ENCODE measurements around the gene UBR4.

Gene UBR4

DNA sequence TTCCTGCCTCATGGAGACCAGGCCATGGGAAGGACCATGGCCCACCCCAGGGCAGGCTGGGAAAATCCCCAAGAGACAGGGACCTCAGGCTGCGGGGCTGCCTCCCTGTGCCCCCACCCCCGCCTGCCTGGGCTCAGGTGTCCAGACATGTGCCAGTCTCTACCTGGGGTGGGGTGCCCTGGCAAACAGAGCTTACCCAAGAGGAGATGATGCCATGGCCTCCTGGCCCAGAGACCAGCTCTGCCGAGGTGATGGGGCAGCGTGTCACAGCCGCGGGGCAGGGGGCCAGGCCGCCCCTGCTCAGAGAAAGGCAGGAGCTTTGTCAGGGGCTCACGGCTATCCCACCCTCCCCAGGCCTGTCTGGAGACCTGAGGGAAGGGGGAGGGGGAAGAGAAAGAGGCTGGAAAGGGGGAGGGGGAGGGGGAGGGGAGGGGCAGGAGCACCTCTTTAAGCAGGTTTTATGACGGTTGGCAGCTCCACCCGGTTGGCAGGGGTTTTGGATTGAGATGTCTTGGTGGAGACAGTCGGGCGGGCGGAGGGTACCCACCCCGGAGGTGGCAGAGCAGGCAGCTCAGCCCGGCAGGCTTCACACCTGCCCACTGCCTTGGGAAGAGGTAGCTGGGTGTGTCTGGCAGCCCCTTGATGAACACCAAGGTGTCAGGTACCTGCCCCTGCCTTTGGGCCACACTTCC lies 152.1 kb downstream of the UBR4 start:
- Histone ChIP-seq H3K9me3 (replicated peaks; ENCODE audit: insufficient read depth, low read length) (no peaks in the 10 kb centered on the region), H2AFZ (ENCODE audit: low read length) (no peak overlapping the region), H3F3A (ENCODE audit: insufficient read depth, low read length) (no peaks in the 10 kb centered on the region), H3K36me3 (replicated peaks; ENCODE audit: insufficient read depth, low read length) (no peaks in the 10 kb centered on the region), H3K9ac (ENCODE audit: low read length) (no peak overlapping the region), H3K4me3 (ENCODE audit: low read length) (no peak overlapping the region), H3K4me2 (ENCODE audit: low read depth, low read length) (no peak overlapping the region), H3K79me2 (ENCODE audit: low read length) (no peaks in the 10 kb centered on the region), H4K20me1 (ENCODE audit: insufficient read depth, low read length) (no peaks in the 10 kb centered on the region), H3K4me1 (ENCODE audit: low read length) (0 out of 2 replicates have a peak, but pooled peaks cover 6% of the 10 kb centered on the region), H3K27ac (ENCODE audit: low read length) (no peak overlapping the region), H3K9me2 (replicated peaks; ENCODE audit: insufficient read depth, low read length) (no peaks in the 10 kb centered on the region), H3K27me3 (replicated peaks; ENCODE audit: insufficient read depth, low read length) (peaks cover 64% of the 10 kb centered on the region)
- no peak for TF ChIP-seq CTCF (IDR thresholded peaks at IDR 0.05; ENCODE audit: low read length)
- TF ChIP-seq EZH2 (optimal IDR thresholded peaks at IDR 0.05; ENCODE audit: low read depth, low read length) = no peak
- TF ChIP-seq EZH2phosphoT487 (IDR thresholded peaks at IDR 0.05; ENCODE audit: low read length) = no peak
- no peak for DNase-seq

GRCh38 chr1:19057182-19057779 lies 152.8 kb downstream of the UBR4 start:
- no peaks in the 10 kb centered on the region for H3K79me2 ChIP-seq (ENCODE audit: low read length)
- no peaks in the 10 kb centered on the region for H3F3A ChIP-seq (ENCODE audit: insufficient read depth, low read length)
- H3K27me3 ChIP-seq (replicated peaks; ENCODE audit: insufficient read depth, low read length) = peaks cover 71% of the 10 kb centered on the region
- 0 out of 2 replicates have a peak, but pooled peaks cover under 1% of the 10 kb centered on the region for H3K4me1 ChIP-seq (ENCODE audit: low read length)
- no peaks in the 10 kb centered on the region for H3K9me3 ChIP-seq (replicated peaks; ENCODE audit: insufficient read depth, low read length)
- H3K4me2 ChIP-seq (ENCODE audit: low read depth, low read length) = no peak overlapping the region
- H4K20me1 ChIP-seq (ENCODE audit: insufficient read depth, low read length) = no peaks in the 10 kb centered on the region
- TF ChIP-seq CTCF (IDR thresholded peaks at IDR 0.05; ENCODE audit: low read length) (no peak), EZH2 (optimal IDR thresholded peaks at IDR 0.05; ENCODE audit: low read depth, low read length) (no peak), EZH2phosphoT487 (IDR thresholded peaks at IDR 0.05; ENCODE audit: low read length) (no peak)
- no peak overlapping the region for H2AFZ ChIP-seq (ENCODE audit: low read length)
- no peak overlapping the region for H3K9ac ChIP-seq (ENCODE audit: low read length)
- no peaks in the 10 kb centered on the region for H3K36me3 ChIP-seq (replicated peaks; ENCODE audit: insufficient read depth, low read length)
- no peak for DNase-seq
- H3K27ac ChIP-seq (ENCODE audit: low read length) = no peak overlapping the region
- no peak overlapping the region for H3K4me3 ChIP-seq (ENCODE audit: low read length)
- H3K9me2 ChIP-seq (replicated peaks; ENCODE audit: insufficient read depth, low read length) = no peaks in the 10 kb centered on the region

DNA sequence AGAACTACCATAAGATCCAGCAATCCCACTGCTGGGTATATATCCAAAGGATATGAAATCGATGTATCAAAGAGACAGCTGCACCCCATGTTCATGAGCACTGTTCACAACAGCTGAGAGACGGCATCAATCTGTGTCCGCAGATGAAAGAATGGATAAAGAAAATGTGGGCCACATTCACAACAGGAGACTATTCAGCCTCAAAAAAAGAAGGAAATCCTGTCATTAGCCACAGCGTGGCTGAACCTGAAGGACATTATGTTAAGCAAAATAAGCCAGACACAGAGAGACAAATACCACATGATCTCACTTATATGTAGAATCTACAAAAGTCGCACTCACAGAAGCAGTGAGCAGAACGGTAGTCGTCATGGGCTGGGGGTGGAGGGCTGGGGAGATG lies 154.4 kb downstream of the UBR4 start:
- H3K27me3 ChIP-seq (replicated peaks; ENCODE audit: insufficient read depth, low read length) = peaks cover 82% of the 10 kb centered on the region
- no peak for TF ChIP-seq EZH2 (optimal IDR thresholded peaks at IDR 0.05; ENCODE audit: low read depth, low read length)
- no peak for TF ChIP-seq EZH2phosphoT487 (IDR thresholded peaks at IDR 0.05; ENCODE audit: low read length)
- TF ChIP-seq CTCF (IDR thresholded peaks at IDR 0.05; ENCODE audit: low read length) = no peak
- H3K9ac ChIP-seq (ENCODE audit: low read length) = no peak overlapping the region
- no peak overlapping the region for H3K4me2 ChIP-seq (ENCODE audit: low read depth, low read length)
- H4K20me1 ChIP-seq (ENCODE audit: insufficient read depth, low read length) = no peaks in the 10 kb centered on the region
- DNase-seq = no peak
- no peaks in the 10 kb centered on the region for H3F3A ChIP-seq (ENCODE audit: insufficient read depth, low read length)
- H3K4me3 ChIP-seq (ENCODE audit: low read length) = no peak overlapping the region
- no peaks in the 10 kb centered on the region for H3K36me3 ChIP-seq (replicated peaks; ENCODE audit: insufficient read depth, low read length)
- H3K4me1 ChIP-seq (ENCODE audit: low read length) = no peaks in the 10 kb centered on the region
- H2AFZ ChIP-seq (ENCODE audit: low read length) = no peak overlapping the region
- H3K27ac ChIP-seq (ENCODE audit: low read length) = no peak overlapping the region
- no peaks in the 10 kb centered on the region for H3K9me3 ChIP-seq (replicated peaks; ENCODE audit: insufficient read depth, low read length)
- no peaks in the 10 kb centered on the region for H3K79me2 ChIP-seq (ENCODE audit: low read length)
- no peaks in the 10 kb centered on the region for H3K9me2 ChIP-seq (replicated peaks; ENCODE audit: insufficient read depth, low read length)
